Activated CD8-positive, alpha-beta T cell treated with anti-CD3 and anti-CD28 coated beads for 36 hours (primary cell): ENCODE measurements around the gene BGN. TPM values are rescaled to one million over a fixed set of nuclear protein-coding genes. Genes with fewer than 3 reads are reported as not detected.

Experiments
- ATAC-seq: fragments of 200-7000 bp; cut with Tn5 transposase; one replicate; pipeline ENCODE4 v1.10.0; 2021; ENCODE audit warnings: mild to moderate bottlenecking, moderate library complexity
- CTCF ChIA-PET: fragments of 350-600 bp; sonication (Branson Sonifier 250); formaldehyde crosslinking; loops from one replicate; lab custom pipeline; 2021; ENCODE audit warnings: antibody characterized with exemption; lab: Charles Lee
- POLR2A ChIA-PET: fragments of 350-600 bp; sonication (Branson Sonifier 250); formaldehyde crosslinking; loops from one replicate; lab custom pipeline; 2021; ENCODE audit warnings: antibody characterized with exemption; lab: Charles Lee
- DNase-seq: peaks from one replicate; pipeline ENCODE4 v3.0.0-alpha.2; 2020
- H3K27ac Mint-ChIP-seq: one replicate; pipeline ENCODE4 v1.8.0; 2021; ENCODE audit warnings: mild to moderate bottlenecking, mixed read lengths
- H3K27me3 Mint-ChIP-seq: one replicate; pipeline ENCODE4 v1.8.0; 2021; ENCODE audit warnings: mixed read lengths
- H3K36me3 Mint-ChIP-seq: one replicate; pipeline ENCODE4 v1.8.0; 2021; ENCODE audit warnings: low read depth, mixed read lengths
- H3K4me1 Mint-ChIP-seq: one replicate; pipeline ENCODE4 v1.8.0; 2021; ENCODE audit warnings: low read depth, mixed read lengths
- H3K4me3 Mint-ChIP-seq: one replicate; pipeline ENCODE4 v1.8.0; 2021; ENCODE audit warnings: mild to moderate bottlenecking, moderate library complexity, mixed read lengths
- H3K9me3 Mint-ChIP-seq: one replicate; pipeline ENCODE4 v1.8.0; 2021; ENCODE audit warnings: mixed read lengths
- CTCF ChIP-seq: fragments of 200-600 bp; IDR thresholded peaks from one replicate; pipeline ENCODE4 v1.8.0; 2022; ENCODE audit warnings: antibody characterized with exemption, mild to moderate bottlenecking
- intact Hi-C: fragments of 100-400 bp; cut with micrococcal nuclease; formaldehyde crosslinking; loops from one replicate; pipeline ENCODE4 v1.10.0; 2022
- total RNA-seq, 2 experiments: library from RNA; stranded (reverse); gene quantifications; one replicate each; pipeline ENCODE4 v1.2.3, GENCODE V29; 2021

Gene BGN
- total RNA-seq, 2 experiments from 2014 or later, result not detected

GRCh38 chrX:153446950-153447580 lies 47.7 kb upstream of the BGN start:
- Mint-ChIP-seq H3K36me3 (peaks cover 3% of the 10 kb centered on the region), H3K4me3 (no peak overlapping the region), H3K9me3 (no peaks in the 10 kb centered on the region), H3K27me3 (no peaks in the 10 kb centered on the region), H3K4me1 (no peaks in the 10 kb centered on the region), H3K27ac (no peak overlapping the region)
- intact Hi-C loops, result no loop called here
- CTCF ChIA-PET, result interaction anchor here (0.7 kb wide), 1 partner anchor 14 kb away, joined by 4 read pairs; no protein-coding TSS in a partner anchor
- ATAC-seq, result no peak
- DNase-seq, result no peak
- TF ChIP-seq CTCF, result no peak
- POLR2A ChIA-PET, result no interaction called here

GRCh38 chrX:153447581-153447960 lies 47.2 kb upstream of the BGN start:
- CTCF ChIA-PET, result interaction anchor here (0.7 kb wide), 1 partner anchor 14 kb away, joined by 4 read pairs; no protein-coding TSS in a partner anchor
- intact Hi-C loops, result no loop called here
- no peaks in the 10 kb centered on the region for H3K4me1 Mint-ChIP-seq

GRCh38 chrX:153448556-153449367 lies 46.0 kb upstream of the BGN start:
- ChIA-PET POLR2A (no interaction called here), CTCF (no interaction called here)
- H3K36me3 Mint-ChIP-seq, result peaks cover 3% of the 10 kb centered on the region
- no peak for TF ChIP-seq CTCF
- no peak overlapping the region for H3K27ac Mint-ChIP-seq
- no peaks in the 10 kb centered on the region for H3K9me3 Mint-ChIP-seq
- no peaks in the 10 kb centered on the region for H3K4me1 Mint-ChIP-seq
- ATAC-seq (no peak), DNase-seq (no peak)
- intact Hi-C loops, result no loop called here
- H3K27me3 Mint-ChIP-seq, result no peaks in the 10 kb centered on the region
- H3K4me3 Mint-ChIP-seq, result no peak overlapping the region

More at GRCh38 chrX:153447581-153447960, 47.2 kb upstream of the BGN start:
- H3K9me3 Mint-ChIP-seq, result no peaks in the 10 kb centered on the region
- no peak for DNase-seq
- ATAC-seq, result no peak
- peaks cover 3% of the 10 kb centered on the region for H3K36me3 Mint-ChIP-seq
- no peaks in the 10 kb centered on the region for H3K27me3 Mint-ChIP-seq
- no peak overlapping the region for H3K4me3 Mint-ChIP-seq
- POLR2A ChIA-PET, result no interaction called here
- TF ChIP-seq CTCF, result no peak
- no peak overlapping the region for H3K27ac Mint-ChIP-seq

DNA sequence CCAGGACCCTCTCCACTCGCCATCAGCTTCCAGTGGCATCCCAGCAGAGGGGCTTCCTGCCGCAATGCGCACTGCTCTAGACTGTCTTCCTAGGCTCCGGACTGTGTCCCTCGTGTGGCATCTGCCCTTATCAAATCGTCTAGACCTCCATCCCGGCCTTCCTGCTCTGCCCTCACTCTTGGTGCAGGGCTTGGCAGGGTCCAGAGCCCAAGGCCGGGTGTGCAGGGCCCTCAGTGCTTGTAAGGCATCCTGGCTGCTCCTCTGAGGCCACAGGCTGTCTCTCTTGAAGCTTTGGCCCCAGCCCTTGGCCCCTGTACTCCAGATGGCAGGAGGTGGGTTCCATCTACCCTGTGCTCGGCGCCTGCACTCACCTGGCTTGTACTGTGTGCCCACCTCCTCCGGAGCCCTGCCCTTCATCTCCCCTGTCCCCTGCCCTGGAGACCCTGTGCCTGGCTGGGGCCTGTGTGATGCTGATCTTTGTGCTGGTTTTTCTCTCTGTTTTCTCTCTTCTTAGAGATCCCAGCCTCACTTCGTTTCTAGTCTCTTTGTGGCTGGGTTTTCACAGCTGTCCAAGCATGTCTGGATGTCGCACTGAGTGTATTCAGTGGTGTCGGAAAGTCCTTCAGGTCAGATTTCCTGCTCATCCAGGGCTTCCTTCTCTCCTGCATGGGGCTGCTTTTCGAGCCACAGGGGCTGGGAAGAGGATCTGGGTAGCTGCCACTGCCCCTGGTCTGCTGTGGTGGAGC lies 45.2 kb upstream of the BGN start:
- Mint-ChIP-seq H3K36me3 (peaks cover 3% of the 10 kb centered on the region), H3K27ac (no peak overlapping the region), H3K9me3 (no peaks in the 10 kb centered on the region), H3K27me3 (no peaks in the 10 kb centered on the region), H3K4me3 (no peak overlapping the region), H3K4me1 (no peaks in the 10 kb centered on the region)
- intact Hi-C loops, result no loop called here
- DNase-seq (no peak), ATAC-seq (no peak)
- ChIA-PET CTCF (no interaction called here), POLR2A (no interaction called here)
- no peak for TF ChIP-seq CTCF
